Choroid plexus epithelial cell (primary cell): Measurements from ENCODE around the gene TMEM72.

Experiments
- DNase-seq: peaks from one replicate; pipeline ENCODE4 v3.0.0-alpha.2; 2010; ENCODE audit warnings: low read depth
- H3K4me3 ChIP-seq: 2 replicates; pipeline ENCODE4 v1.5.1; 2011; ENCODE audit warnings: low read depth, mild to moderate bottlenecking, control low read depth, low read length, moderate library complexity
- CTCF ChIP-seq: conservative IDR thresholded peaks from 2 replicates; pipeline ENCODE4 v1.5.1; 2011; ENCODE audit warnings: low read depth, mild to moderate bottlenecking, control low read depth, inconsistent platforms, low read length, moderate library complexity

TMEM72 gene

GRCh38 chr10:44959247-44960087 is 48.3 kb downstream of the TMEM72 start, which contains the start of gene RASSF4:
Gene RASSF4, plus strand, starts transcription at chr10:44959802. Its CDS starts 10,401 bp downstream, at chr10:44970203.
- H3K4me3 ChIP-seq: peak within 1 kb of the TSS; percentile 83
- no peak for TF ChIP-seq CTCF
- DNase-seq: peak; percentile 78

GRCh38 chr10:44960088-44960460 is 48.9 kb downstream of the TMEM72 start:
- peak overlapping the region; percentile 83 for H3K4me3 ChIP-seq
- no peak for DNase-seq
- TF ChIP-seq CTCF: no peak

- H3K4me3 ChIP-seq: peak overlapping the region; percentile 83
- no peak for DNase-seq
- no peak for TF ChIP-seq CTCF
These were observed 49.5 kb downstream of the TMEM72 start for GRCh38 chr10:44960482-44961229.

GRCh38 chr10:44961230-44961571 is 50.1 kb downstream of the TMEM72 start:
- no peak for TF ChIP-seq CTCF
- no peak for DNase-seq
- no peak overlapping the region for H3K4me3 ChIP-seq

- DNase-seq: no peak
- TF ChIP-seq CTCF: no peak
- H3K4me3 ChIP-seq: no peak overlapping the region
These were observed 51.0 kb downstream of the TMEM72 start for GRCh38 chr10:44961931-44962750.

GRCh38 chr10:44962870-44963738 is 52.0 kb downstream of the TMEM72 start:
- no peak for DNase-seq
- no peak overlapping the region for H3K4me3 ChIP-seq
- TF ChIP-seq CTCF: peak; percentile 24
